Body of pancreas (tissue), 4 donors: Measurements from ENCODE around the gene GTF3C5. TPM values are rescaled to one million over a fixed set of nuclear protein-coding genes. Genes with fewer than 3 reads are reported as not detected.
A peak's percentile ranks its signal among the peaks of the same experiment; 100 is the strongest.

Experiments
- ATAC-seq: fragments of 150-250 bp; one replicate; pipeline ENCODE4 v1.9.1; 2016
- DNase-seq, 4 donors: peaks; one replicate each; pipeline ENCODE4 v3.0.0-alpha.2; 2019
- H3K27ac ChIP-seq, 4 donors: fragments of 200-600 bp; sonication (generic); 1 replicate in 3 of 4; 2 replicates in 1 of 4; pipeline versions ENCODE4 v1.5.1 to v1.6.1; 2016 to 2019; ENCODE audit warnings: mild to moderate bottlenecking in 1 of 4, mixed read lengths in 1 of 4, moderate library complexity in 1 of 4
- H3K27me3 ChIP-seq, 2 donors: fragments of 200-600 bp; sonication (generic); one replicate each; pipeline ENCODE4 v1.6.0; 2016; ENCODE audit warnings: mild to moderate bottlenecking in 1 of 2
- H3K36me3 ChIP-seq, 2 donors: fragments of 200-600 bp; sonication (generic); replicated peaks in 1 of 2; 2 replicates each; pipeline ENCODE4 v1.5.1; 2016; ENCODE audit warnings: low read depth in 2 of 2; ENCODE audit not compliant: insufficient read depth in 1 of 2
- H3K4me1 ChIP-seq: fragments of 200-600 bp; sonication (generic); one replicate; pipeline ENCODE4 v1.6.0; 2016
- H3K4me3 ChIP-seq, 2 donors: fragments of 200-600 bp; sonication (generic); 1 replicate in 1 of 2; 2 replicates in 1 of 2; pipeline ENCODE4 v1.5.1; 2016 to 2019
- H3K9me3 ChIP-seq, 3 donors: fragments of 200-600 bp; sonication (generic); 1 replicate in 2 of 3; 2 replicates in 1 of 3; pipeline ENCODE4 v1.5.1; 2016
- POLR2A ChIP-seq, 3 donors: fragments of 450-650 bp; IDR thresholded peaks; one replicate each; pipeline ENCODE4 v1.6.1; 2016; ENCODE audit warnings: antibody characterized with exemption in 3 of 3, mild to moderate bottlenecking in 2 of 3
- WGBS, 2 donors: methylation state at CpG; one replicate each; pipeline ENCODE4 v1.1.5; 2017; 5-methylcytosine and 5-hydroxymethylcytosine counted together
- intact Hi-C: fragments of 100-400 bp; cut with DNase I; formaldehyde crosslinking; loops from one replicate; pipeline ENCODE4 v1.15.1; 2023
- total RNA-seq, 2 donors: library from RNA; depleted of rRNA; stranded (reverse); fragments of >200 nt; gene quantifications; one replicate each; pipeline ENCODE4 v1.1.0, GENCODE V29; 2016
- TF ChIP-seq, protein P1 (sequence below), 7 experiments: fragments of 450-650 bp in 4 of 7; fragments of 200-600 bp in 3 of 7; sonication (generic) in 3 of 7; IDR thresholded peaks; one replicate each; pipeline ENCODE4 v1.5.1; 2016 to 2019; ENCODE audit warnings: antibody characterized with exemption in 7 of 7

Gene GTF3C5
- total RNA-seq, 2 donors from 2014 or later, result 43.1 to 57.7 TPM

DNA sequence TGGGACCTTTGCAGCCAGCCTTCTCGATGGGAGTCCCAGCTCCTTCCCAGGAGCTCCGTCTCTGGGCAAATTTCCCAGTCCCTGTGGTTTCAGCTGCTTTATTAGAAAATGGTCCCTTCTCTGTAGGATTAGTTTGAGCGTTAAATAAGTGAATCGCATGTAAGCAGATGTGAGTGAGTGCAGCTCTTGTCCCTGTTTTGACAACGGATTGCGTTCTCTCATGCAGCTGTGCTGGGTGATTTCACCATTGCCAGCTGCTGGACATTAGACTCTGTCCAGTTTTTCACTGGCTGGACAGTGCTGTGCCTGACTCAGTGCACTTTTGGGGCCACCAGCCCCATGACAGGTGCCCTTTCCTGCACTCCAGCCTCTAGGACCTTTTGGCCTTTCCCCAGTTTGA lies 19.3 kb downstream of the GTF3C5 start:
- H3K4me3 ChIP-seq, result no peak overlapping the region
- no peak for TF ChIP-seq POLR2A (IDR thresholded peaks at IDR 0.05)
- TF ChIP-seq, protein P1, sequence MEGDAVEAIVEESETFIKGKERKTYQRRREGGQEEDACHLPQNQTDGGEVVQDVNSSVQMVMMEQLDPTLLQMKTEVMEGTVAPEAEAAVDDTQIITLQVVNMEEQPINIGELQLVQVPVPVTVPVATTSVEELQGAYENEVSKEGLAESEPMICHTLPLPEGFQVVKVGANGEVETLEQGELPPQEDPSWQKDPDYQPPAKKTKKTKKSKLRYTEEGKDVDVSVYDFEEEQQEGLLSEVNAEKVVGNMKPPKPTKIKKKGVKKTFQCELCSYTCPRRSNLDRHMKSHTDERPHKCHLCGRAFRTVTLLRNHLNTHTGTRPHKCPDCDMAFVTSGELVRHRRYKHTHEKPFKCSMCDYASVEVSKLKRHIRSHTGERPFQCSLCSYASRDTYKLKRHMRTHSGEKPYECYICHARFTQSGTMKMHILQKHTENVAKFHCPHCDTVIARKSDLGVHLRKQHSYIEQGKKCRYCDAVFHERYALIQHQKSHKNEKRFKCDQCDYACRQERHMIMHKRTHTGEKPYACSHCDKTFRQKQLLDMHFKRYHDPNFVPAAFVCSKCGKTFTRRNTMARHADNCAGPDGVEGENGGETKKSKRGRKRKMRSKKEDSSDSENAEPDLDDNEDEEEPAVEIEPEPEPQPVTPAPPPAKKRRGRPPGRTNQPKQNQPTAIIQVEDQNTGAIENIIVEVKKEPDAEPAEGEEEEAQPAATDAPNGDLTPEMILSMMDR (IDR thresholded peaks at IDR 0.05), result no peak
- intact Hi-C loops, result no loop called here
- ATAC-seq (no peak), DNase-seq (peak; percentile 36 to 57 (median 46))
- no peaks in the 10 kb centered on the region for H3K9me3 ChIP-seq
- no peaks in the 10 kb centered on the region for H3K27me3 ChIP-seq
- WGBS, 2 donors, result 29 to 30% methylated on average over 6 of the region's 6 CpGs
- H3K4me1 ChIP-seq, result peaks cover 89% of the 10 kb centered on the region
- H3K27ac ChIP-seq, result peak overlapping the region; percentile 81 to 93 (median 86)
- H3K36me3 ChIP-seq, result peaks cover 0 to 2% of the 10 kb centered on the region in 2 donors

DNA sequence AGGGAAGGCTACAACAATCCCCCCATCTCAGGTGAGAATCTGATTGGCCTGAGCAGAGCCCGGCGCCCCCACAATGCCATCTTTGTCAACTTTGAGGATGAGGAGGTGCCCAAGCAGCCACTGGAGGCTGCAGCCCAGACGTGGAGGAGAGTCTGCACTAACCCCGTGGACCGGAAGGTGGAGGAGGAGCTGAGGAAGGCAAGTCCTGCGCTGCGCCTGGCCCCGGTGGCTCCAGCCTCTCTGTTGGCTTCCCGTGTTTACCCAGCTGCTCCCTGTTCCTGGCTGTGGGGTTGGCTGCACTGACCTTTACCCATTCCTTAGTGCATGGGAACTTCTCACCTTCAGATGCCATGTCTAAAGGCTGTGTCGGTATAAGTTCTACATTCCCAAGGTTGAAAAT lies 20.0 kb downstream of the GTF3C5 start:
- peak overlapping the region; percentile 81 to 93 (median 86) for H3K27ac ChIP-seq
- H3K9me3 ChIP-seq, result no peaks in the 10 kb centered on the region
- H3K4me1 ChIP-seq, result peaks cover 95% of the 10 kb centered on the region
- TF ChIP-seq, protein P1 (IDR thresholded peaks at IDR 0.05), result peak in 4 of 7 experiments; percentile 51 to 61 (median 52)
- TF ChIP-seq POLR2A (IDR thresholded peaks at IDR 0.05), result peak in 1 of 3 donors; percentile 40
- H3K36me3 ChIP-seq, result no peaks in the 10 kb centered on the region
- peak; percentile 92 to 96 (median 96) for DNase-seq
- H3K4me3 ChIP-seq, result no peak overlapping the region
- ATAC-seq, result peak; percentile 77
- no peaks in the 10 kb centered on the region for H3K27me3 ChIP-seq
- intact Hi-C loops, result no loop called here
- WGBS, 2 donors, result 61 to 62% methylated on average over 7 to 10 of the region's 10 CpGs

DNA sequence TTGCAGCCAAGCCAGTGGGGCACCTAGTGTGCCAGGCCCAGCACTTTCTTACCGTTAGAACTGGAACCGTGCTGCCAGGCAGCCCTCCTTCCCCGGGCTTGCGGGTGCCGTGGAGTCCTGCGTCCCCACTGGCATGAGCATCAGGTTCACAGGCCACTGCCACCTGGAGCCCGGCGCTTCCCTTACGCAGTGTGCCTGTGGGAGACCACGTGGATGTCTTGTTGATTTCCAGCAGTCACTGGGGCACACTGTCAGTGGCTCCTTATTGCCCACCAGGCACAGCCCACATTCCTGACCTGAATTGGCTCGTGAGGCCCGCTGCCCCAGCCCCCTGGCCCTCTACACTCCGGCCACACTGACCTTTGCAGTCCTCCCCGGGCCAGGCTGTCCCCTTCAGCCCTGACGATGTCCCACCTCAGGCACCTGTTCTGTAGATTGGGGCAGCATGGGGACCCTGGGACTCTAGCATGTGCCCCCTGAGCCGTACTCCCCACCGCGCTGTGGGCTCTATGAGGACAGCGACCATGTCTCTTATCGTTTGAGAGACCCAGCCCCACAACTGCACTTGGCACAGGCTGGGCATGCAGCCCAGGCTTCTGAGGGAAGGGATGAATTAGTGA lies 20.6 kb downstream of the GTF3C5 start:
- Histone ChIP-seq H3K27ac (peak overlapping the region; percentile 81 to 93 (median 86)), H3K27me3 (no peaks in the 10 kb centered on the region), H3K4me1 (peaks cover 95% of the 10 kb centered on the region), H3K4me3 (no peak overlapping the region), H3K9me3 (no peaks in the 10 kb centered on the region), H3K36me3 (no peaks in the 10 kb centered on the region)
- ATAC-seq (no peak), DNase-seq (peak in 3 of 4 donors; percentile 21 to 47 (median 35))
- TF ChIP-seq, protein P1 (IDR thresholded peaks at IDR 0.05), result no peak
- TF ChIP-seq POLR2A (IDR thresholded peaks at IDR 0.05), result no peak
- intact Hi-C loops, result no loop called here
- 51 to 53% methylated on average over 14 to 20 of the region's 20 CpGs for WGBS, 2 donors

DNA sequence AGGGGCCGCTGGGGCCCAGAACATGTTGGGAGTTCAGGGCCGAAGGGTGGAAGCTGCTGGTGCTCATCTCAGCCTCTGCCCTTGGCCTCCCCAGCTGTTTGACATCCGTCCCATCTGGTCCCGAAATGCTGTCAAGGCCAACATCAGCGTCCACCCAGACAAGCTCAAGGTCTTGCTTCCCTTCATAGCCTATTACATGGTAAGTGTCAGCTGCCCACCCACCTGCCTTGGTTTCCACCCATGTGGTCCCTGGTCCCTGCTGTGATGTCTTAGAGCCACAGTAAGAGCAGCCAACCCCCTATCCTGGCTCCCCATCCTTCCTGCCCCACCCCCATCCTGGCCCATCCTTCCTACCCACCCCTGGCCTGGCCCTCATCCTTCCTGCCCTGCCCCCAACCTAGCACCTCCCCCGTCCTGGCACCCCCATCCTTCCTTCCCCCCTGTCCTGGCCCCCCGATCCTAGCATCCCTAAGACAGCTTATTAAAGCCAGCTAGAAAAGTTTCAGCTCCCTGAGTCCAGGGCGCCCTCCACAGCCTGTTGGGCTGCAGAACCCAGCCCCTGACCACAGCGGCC lies 21.3 kb downstream of the GTF3C5 start:
- Histone ChIP-seq H3K4me3 (no peak overlapping the region), H3K36me3 (peaks cover 0 to 4% of the 10 kb centered on the region in 2 donors), H3K27ac (peak overlapping the region; percentile 81 to 93 (median 86)), H3K9me3 (no peaks in the 10 kb centered on the region), H3K27me3 (no peaks in the 10 kb centered on the region), H3K4me1 (peaks cover 96% of the 10 kb centered on the region)
- TF ChIP-seq, protein P1 (IDR thresholded peaks at IDR 0.05), result no peak
- TF ChIP-seq POLR2A (IDR thresholded peaks at IDR 0.05), result no peak
- ATAC-seq (no peak), DNase-seq (no peak)
- intact Hi-C loops, result no loop called here
- WGBS, 2 donors, result 62 to 72% methylated on average over 8 to 9 of the region's 9 CpGs
